ENCODE data around the gene CHST11.

The CHST11 gene

GRCh38 chr12:104588047-104588920, 131.5 kb downstream of the CHST11 start:
- peak; percentile 35 for DNase-seq

GRCh38 chr12:104588921-104589590, 132.3 kb downstream of the CHST11 start:
- DNase-seq: no peak

GRCh38 chr12:104590022-104590421, 133.3 kb downstream of the CHST11 start:
- DNase-seq: no peak

GRCh38 chr12:104591257-104591885, 134.6 kb downstream of the CHST11 start:
- no peak for DNase-seq

GRCh38 chr12:104593482-104593881, 136.7 kb downstream of the CHST11 start:
- no peak for DNase-seq

- DNase-seq: no peak
These were observed 139.5 kb downstream of the CHST11 start for GRCh38 chr12:104596134-104596799.

GRCh38 chr12:104596898-104597843, 140.4 kb downstream of the CHST11 start:
- DNase-seq: no peak

- DNase-seq: no peak
These were observed 141.9 kb downstream of the CHST11 start for GRCh38 chr12:104598342-104599271.

GRCh38 chr12:104599272-104600035, 142.7 kb downstream of the CHST11 start:
- no peak for DNase-seq

- DNase-seq: no peak
These were observed 143.4 kb downstream of the CHST11 start for GRCh38 chr12:104600036-104600712.

- DNase-seq: no peak
These were observed 144.3 kb downstream of the CHST11 start for GRCh38 chr12:104600790-104601739.

- no peak for DNase-seq
These were observed 145.7 kb downstream of the CHST11 start for GRCh38 chr12:104602406-104602805.

- DNase-seq: peak; percentile 67
These were observed 146.1 kb downstream of the CHST11 start for GRCh38 chr12:104602896-104603295.

- DNase-seq: peak; percentile 97
These were observed 146.8 kb downstream of the CHST11 start for GRCh38 chr12:104603545-104603973.

- DNase-seq: peak; percentile 96
These were observed 147.6 kb downstream of the CHST11 start for GRCh38 chr12:104604070-104604994.

- DNase-seq: no peak
These were observed 148.4 kb downstream of the CHST11 start for GRCh38 chr12:104604995-104605675.
